Stimulated activated naive B cell treated with anti-CD40 and anti-IgM and Interleukin-4, amounts not matched to agents 10 μg/mL and 1 μg/mL and 100 μg/mL, for 72 hours (primary cell): ENCODE data around the gene GRXCR1.

Experiments
- ATAC-seq, 2 donors: fragments of 150-1000 bp; cut with Tn5 transposase; replicated peaks; 2 replicates each; pipeline ENCODE4 v1.10.0; 2021; ENCODE audit warnings: moderate library complexity in 1 of 2
- DNase-seq: peaks from one replicate; pipeline ENCODE4 v3.0.0; 2021
- H3K27ac Mint-ChIP-seq: one replicate; pipeline ENCODE4 v1.8.0; 2022; ENCODE audit warnings: mild to moderate bottlenecking, mixed read lengths
- H3K27me3 Mint-ChIP-seq, 2 donors: one replicate each; pipeline ENCODE4 v1.8.0; 2022; ENCODE audit warnings: mixed read lengths in 2 of 2
- H3K36me3 Mint-ChIP-seq, 2 donors: one replicate each; pipeline ENCODE4 v1.8.0; 2022; ENCODE audit warnings: mixed read lengths in 2 of 2, mild to moderate bottlenecking in 1 of 2
- H3K4me1 Mint-ChIP-seq, 2 donors: one replicate each; pipeline ENCODE4 v1.8.0; 2022; ENCODE audit warnings: mixed read lengths in 2 of 2, mild to moderate bottlenecking in 1 of 2
- H3K4me3 Mint-ChIP-seq, 2 donors: one replicate each; pipeline ENCODE4 v1.8.0; 2022; ENCODE audit warnings: mild to moderate bottlenecking in 2 of 2, mixed read lengths in 2 of 2, moderate library complexity in 1 of 2
- H3K9me3 Mint-ChIP-seq, 2 donors: one replicate each; pipeline ENCODE4 v1.8.0; 2022; ENCODE audit warnings: mixed read lengths in 2 of 2, mild to moderate bottlenecking in 1 of 2

Gene GRXCR1

GRCh38 chr4:42892413-42892812 lies at the start of gene GRXCR1:
Gene GRXCR1 (plus strand): TSS chr4:42892713. CDS start chr4:42893267, 554 bp downstream.
- no peak for ATAC-seq
- no peak within 1 kb of the TSS for H3K27ac Mint-ChIP-seq
- H3K9me3 Mint-ChIP-seq = peaks cover 0 to 8% of the 10 kb centered on the region in 2 donors
- no peak within 1 kb of the TSS for H3K4me3 Mint-ChIP-seq
- no peak for DNase-seq
- H3K36me3 Mint-ChIP-seq = no peaks in the 10 kb centered on the region
- H3K4me1 Mint-ChIP-seq = no peaks in the 10 kb centered on the region
- H3K27me3 Mint-ChIP-seq = peaks cover 7 to 21% of the 10 kb centered on the region in 2 donors

- Mint-ChIP-seq H3K27me3 (peaks cover 4 to 14% of the 10 kb centered on the region in 2 donors), H3K27ac (no peak overlapping the region), H3K36me3 (no peaks in the 10 kb centered on the region), H3K4me3 (no peak overlapping the region), H3K4me1 (no peaks in the 10 kb centered on the region), H3K9me3 (no peaks in the 10 kb centered on the region)
- DNase-seq (no peak), ATAC-seq (no peak)
These were observed 48.8 kb upstream of the GRXCR1 start for GRCh38 chr4:42843694-42844093.

- Mint-ChIP-seq H3K9me3 (peaks cover under 1 to 4% of the 10 kb centered on the region in 2 donors), H3K36me3 (no peaks in the 10 kb centered on the region), H3K27ac (no peak overlapping the region), H3K4me1 (no peaks in the 10 kb centered on the region), H3K4me3 (no peak overlapping the region), H3K27me3 (peaks cover 4 to 23% of the 10 kb centered on the region in 2 donors)
- DNase-seq = no peak
- no peak for ATAC-seq
These were observed 48.0 kb upstream of the GRXCR1 start for GRCh38 chr4:42844422-42845070.

GRCh38 chr4:42845586-42845985 lies 46.9 kb upstream of the GRXCR1 start:
- peaks cover 11 to 15% of the 10 kb centered on the region in 2 donors for H3K9me3 Mint-ChIP-seq
- peaks cover 4 to 23% of the 10 kb centered on the region in 2 donors for H3K27me3 Mint-ChIP-seq
- H3K4me3 Mint-ChIP-seq = no peak overlapping the region
- DNase-seq = no peak
- H3K36me3 Mint-ChIP-seq = peaks cover 0 to 5% of the 10 kb centered on the region in 2 donors
- ATAC-seq = no peak
- no peak overlapping the region for H3K27ac Mint-ChIP-seq
- no peaks in the 10 kb centered on the region for H3K4me1 Mint-ChIP-seq

- ATAC-seq (no peak), DNase-seq (no peak)
- no peaks in the 10 kb centered on the region for H3K36me3 Mint-ChIP-seq
- H3K4me3 Mint-ChIP-seq = no peak overlapping the region
- no peaks in the 10 kb centered on the region for H3K4me1 Mint-ChIP-seq
- peaks cover 8 to 23% of the 10 kb centered on the region in 2 donors for H3K27me3 Mint-ChIP-seq
- no peak overlapping the region for H3K27ac Mint-ChIP-seq
- H3K9me3 Mint-ChIP-seq = peaks cover 4 to 9% of the 10 kb centered on the region in 2 donors
These were observed 36.7 kb upstream of the GRXCR1 start for GRCh38 chr4:42855779-42856178.

- no peaks in the 10 kb centered on the region for H3K9me3 Mint-ChIP-seq
- peak; percentile 48 to 63 for ATAC-seq
- no peak overlapping the region for H3K4me3 Mint-ChIP-seq
- peaks cover 0 to 2% of the 10 kb centered on the region in 2 donors for H3K4me1 Mint-ChIP-seq
- H3K27me3 Mint-ChIP-seq = peaks cover 29 to 46% of the 10 kb centered on the region in 2 donors
- H3K36me3 Mint-ChIP-seq = no peaks in the 10 kb centered on the region
- peak; percentile 17 for DNase-seq
- H3K27ac Mint-ChIP-seq = no peak overlapping the region
These were observed 26.8 kb upstream of the GRXCR1 start for GRCh38 chr4:42865572-42866189.

- Mint-ChIP-seq H3K9me3 (no peaks in the 10 kb centered on the region), H3K4me3 (no peak overlapping the region), H3K27ac (no peak overlapping the region), H3K4me1 (no peaks in the 10 kb centered on the region), H3K36me3 (no peaks in the 10 kb centered on the region), H3K27me3 (peaks cover 26 to 47% of the 10 kb centered on the region in 2 donors)
- no peak for DNase-seq
- ATAC-seq = no peak
These were observed 21.3 kb upstream of the GRXCR1 start for GRCh38 chr4:42871261-42871660.

- H3K36me3 Mint-ChIP-seq = no peaks in the 10 kb centered on the region
- ATAC-seq (no peak), DNase-seq (no peak)
- H3K4me3 Mint-ChIP-seq = no peak overlapping the region
- H3K4me1 Mint-ChIP-seq = no peaks in the 10 kb centered on the region
- no peaks in the 10 kb centered on the region for H3K9me3 Mint-ChIP-seq
- H3K27ac Mint-ChIP-seq = no peak overlapping the region
- peaks cover 26 to 43% of the 10 kb centered on the region in 2 donors for H3K27me3 Mint-ChIP-seq
These were observed 20.7 kb upstream of the GRXCR1 start for GRCh38 chr4:42871671-42872290.

GRCh38 chr4:42878863-42879262 lies 13.7 kb upstream of the GRXCR1 start:
- ATAC-seq (no peak), DNase-seq (no peak)
- peaks cover 11 to 40% of the 10 kb centered on the region in 2 donors for H3K27me3 Mint-ChIP-seq
- no peaks in the 10 kb centered on the region for H3K36me3 Mint-ChIP-seq
- no peak overlapping the region for H3K4me3 Mint-ChIP-seq
- H3K4me1 Mint-ChIP-seq = no peaks in the 10 kb centered on the region
- H3K27ac Mint-ChIP-seq = no peak overlapping the region
- no peaks in the 10 kb centered on the region for H3K9me3 Mint-ChIP-seq

GRCh38 chr4:42881253-42881652 lies 11.3 kb upstream of the GRXCR1 start:
- H3K4me1 Mint-ChIP-seq = no peaks in the 10 kb centered on the region
- H3K36me3 Mint-ChIP-seq = no peaks in the 10 kb centered on the region
- ATAC-seq (no peak), DNase-seq (no peak)
- H3K9me3 Mint-ChIP-seq = peaks cover 0 to 3% of the 10 kb centered on the region in 2 donors
- H3K27ac Mint-ChIP-seq = no peak overlapping the region
- H3K27me3 Mint-ChIP-seq = peaks cover 11 to 43% of the 10 kb centered on the region in 2 donors
- H3K4me3 Mint-ChIP-seq = no peak overlapping the region

- Mint-ChIP-seq H3K4me1 (no peaks in the 10 kb centered on the region), H3K9me3 (peaks cover 3 to 15% of the 10 kb centered on the region in 2 donors), H3K4me3 (no peak overlapping the region), H3K27me3 (peaks cover 10 to 21% of the 10 kb centered on the region in 2 donors), H3K27ac (no peak overlapping the region), H3K36me3 (no peaks in the 10 kb centered on the region)
- ATAC-seq (no peak), DNase-seq (no peak)
These were observed 869 bp upstream of the GRXCR1 start for GRCh38 chr4:42891644-42892043.

GRCh38 chr4:42895452-42895851 lies 2.9 kb downstream of the GRXCR1 start:
- no peak for DNase-seq
- Mint-ChIP-seq H3K4me1 (no peaks in the 10 kb centered on the region), H3K36me3 (no peaks in the 10 kb centered on the region), H3K27me3 (peaks cover under 1 to 9% of the 10 kb centered on the region in 2 donors), H3K9me3 (peaks cover 0 to under 1% of the 10 kb centered on the region in 2 donors), H3K4me3 (no peak overlapping the region), H3K27ac (no peak overlapping the region)
- no peak for ATAC-seq

- no peak overlapping the region for H3K27ac Mint-ChIP-seq
- H3K36me3 Mint-ChIP-seq = no peaks in the 10 kb centered on the region
- peaks cover 0 to 7% of the 10 kb centered on the region in 2 donors for H3K9me3 Mint-ChIP-seq
- peaks cover 18 to 20% of the 10 kb centered on the region in 2 donors for H3K27me3 Mint-ChIP-seq
- H3K4me1 Mint-ChIP-seq = no peaks in the 10 kb centered on the region
- no peak for ATAC-seq
- no peak overlapping the region for H3K4me3 Mint-ChIP-seq
- no peak for DNase-seq
These were observed 12.5 kb downstream of the GRXCR1 start for GRCh38 chr4:42904986-42905385.

GRCh38 chr4:42905591-42905990 lies 13.1 kb downstream of the GRXCR1 start:
- H3K27ac Mint-ChIP-seq = no peak overlapping the region
- no peaks in the 10 kb centered on the region for H3K4me1 Mint-ChIP-seq
- peaks cover 19 to 23% of the 10 kb centered on the region in 2 donors for H3K27me3 Mint-ChIP-seq
- peaks cover 0 to 5% of the 10 kb centered on the region in 2 donors for H3K9me3 Mint-ChIP-seq
- DNase-seq (no peak), ATAC-seq (no peak)
- H3K4me3 Mint-ChIP-seq = no peak overlapping the region
- no peaks in the 10 kb centered on the region for H3K36me3 Mint-ChIP-seq

GRCh38 chr4:42906341-42906740 lies 13.8 kb downstream of the GRXCR1 start:
- Mint-ChIP-seq H3K9me3 (peaks cover 0 to under 1% of the 10 kb centered on the region in 2 donors), H3K36me3 (no peaks in the 10 kb centered on the region)

More at GRCh38 chr4:42906341-42906740, 13.8 kb downstream of the GRXCR1 start:
- no peak overlapping the region for H3K4me3 Mint-ChIP-seq
- peaks cover 11 to 23% of the 10 kb centered on the region in 2 donors for H3K27me3 Mint-ChIP-seq
- ATAC-seq (no peak), DNase-seq (no peak)
- H3K27ac Mint-ChIP-seq = no peak overlapping the region
- H3K4me1 Mint-ChIP-seq = no peaks in the 10 kb centered on the region
